Cardiac fibroblast (primary cell): ENCODE data around the gene NTN5.

Experiments
- DNase-seq, 2 donors: peaks; one replicate each; pipeline versions ENCODE4 v3.0.0 to v3.0.0-alpha.2; 2010; ENCODE audit warnings: low read depth in 2 of 2
- H3K4me3 ChIP-seq, 2 donors: replicated peaks in 1 of 2; 1 replicate in 1 of 2; 2 replicates in 1 of 2; pipeline ENCODE4 v1.5.1; 2011; ENCODE audit warnings: low read depth in 2 of 2, low read length in 2 of 2, mild to moderate bottlenecking in 2 of 2, moderate library complexity in 1 of 2
- CTCF ChIP-seq: IDR thresholded peaks from one replicate; pipeline ENCODE4 v1.5.1; 2011; ENCODE audit warnings: low read depth, mild to moderate bottlenecking, low read length, inconsistent platforms

The NTN5 gene

GRCh38 chr19:48628486-48629296, 44.1 kb downstream of the NTN5 start:
- TF ChIP-seq CTCF = no peak
- no peak overlapping the region for H3K4me3 ChIP-seq

DNA sequence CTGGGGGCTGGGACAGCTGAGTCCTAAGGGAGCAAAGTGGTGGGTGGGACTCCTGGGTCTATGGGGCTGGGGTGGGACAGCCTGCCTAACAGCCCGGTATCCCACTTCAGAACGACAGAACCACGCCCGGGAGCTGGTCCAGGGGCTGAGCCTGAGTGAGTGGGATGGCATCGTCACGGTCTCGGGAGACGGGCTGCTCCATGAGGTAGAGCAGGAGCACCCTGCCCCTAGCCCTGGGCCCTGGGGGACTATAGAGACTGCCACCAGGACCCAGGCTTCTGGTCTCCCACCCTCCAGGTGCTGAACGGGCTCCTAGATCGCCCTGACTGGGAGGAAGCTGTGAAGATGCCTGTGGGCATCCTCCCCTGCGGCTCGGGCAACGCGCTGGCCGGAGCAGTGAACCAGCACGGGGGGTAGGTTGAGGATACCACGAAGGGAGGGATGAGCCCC, 44.9 kb downstream of the NTN5 start:
- no peak for DNase-seq
- no peak for TF ChIP-seq CTCF
- no peak overlapping the region for H3K4me3 ChIP-seq

More at GRCh38 chr19:48628486-48629296, 44.1 kb downstream of the NTN5 start:
- DNase-seq = no peak

GRCh38 chr19:48627201-48627864, 45.5 kb downstream of the NTN5 start:
- DNase-seq = no peak
- TF ChIP-seq CTCF = no peak
- H3K4me3 ChIP-seq = no peak overlapping the region

- no peak for DNase-seq
- no peak overlapping the region for H3K4me3 ChIP-seq
- TF ChIP-seq CTCF = no peak
These were observed 46.9 kb downstream of the NTN5 start for GRCh38 chr19:48625891-48626327.

GRCh38 chr19:48624791-48625723, 47.8 kb downstream of the NTN5 start:
- TF ChIP-seq CTCF = no peak
- DNase-seq = no peak
- H3K4me3 ChIP-seq = peak overlapping the region; percentile 44 to 56

DNA sequence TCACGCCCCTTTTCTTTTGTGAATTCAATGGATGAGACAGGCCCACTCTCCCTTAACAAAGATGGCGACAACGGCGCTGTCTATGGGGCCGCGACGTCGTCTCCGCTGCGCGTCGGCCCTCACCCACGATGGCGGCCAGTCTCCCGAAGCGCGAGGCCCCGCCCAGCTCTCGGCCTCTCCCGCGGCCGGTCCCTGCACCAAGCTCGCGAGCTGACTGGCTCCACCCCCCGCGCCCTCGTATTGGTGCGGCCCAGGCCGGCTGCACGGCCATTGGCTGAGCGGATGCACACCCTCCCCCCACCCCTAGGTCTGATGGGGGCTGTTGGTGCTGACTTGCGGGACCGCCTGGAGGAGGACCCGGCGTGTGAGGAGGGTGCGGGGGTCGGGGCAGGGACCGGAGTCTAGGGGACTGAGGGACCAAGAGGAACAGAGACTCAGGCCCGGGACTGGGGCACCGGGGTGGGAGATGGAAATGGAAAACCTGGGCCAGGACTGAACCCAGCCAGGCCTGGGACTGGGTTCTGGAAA, 48.7 kb downstream of the NTN5 start:
- peak; percentile 97 to 99 for DNase-seq
- no peak for TF ChIP-seq CTCF
- peak overlapping the region; percentile 44 to 56 for H3K4me3 ChIP-seq
